ENCODE results near the gene PLEKHM1. TPM values are rescaled to one million over a fixed set of nuclear protein-coding genes. Genes with fewer than 3 reads are reported as not detected.
A peak's percentile ranks its signal among the peaks of the same experiment; 100 is the strongest.

PLEKHM1 gene
- total and polyA plus RNA-seq, 2 of the 13 experiments (the other 11 are each of a cell fraction or from before 2014, with no cell fraction given): 7.6 to 13.5 TPM

- Histone ChIP-seq H3K9me3 (ENCODE audit: low read length) (no peaks in the 10 kb centered on the region), H2AFZ (ENCODE audit: low read length) (no peak overlapping the region), H3K4me2 (ENCODE audit: low read depth, low read length) (peak overlapping the region; percentile 90), H3K27me3 (ENCODE audit: control insufficient read depth in 1 of 2, insufficient read depth in 2 of 2, low read length in 2 of 2) (peaks cover 2 to 24% of the 10 kb centered on the region in 2 experiments; a peak in 4 of 5 replicates), H3K4me1 (ENCODE audit: insufficient read depth, low read length) (peaks cover 59% of the 10 kb centered on the region), H3K27ac (ENCODE audit: extremely low read length, insufficient read depth, low read length) (peak overlapping the region; percentile 85), H3K36me3 (replicated peaks in 1 of 2; ENCODE audit: control insufficient read depth in 1 of 2, insufficient read depth in 2 of 2, low read length in 2 of 2) (no peaks in the 10 kb centered on the region; a peak in 1 of 5 replicates), H4K20me1 (ENCODE audit: insufficient read depth, low read length) (0 out of 2 replicates have a peak, but pooled peaks cover 4% of the 10 kb centered on the region), H3K79me2 (ENCODE audit: insufficient read depth, low read length) (peaks cover 27% of the 10 kb centered on the region), H3K4me3 (replicated peaks in 1 of 3; ENCODE audit: insufficient read depth in 1 of 3, low read depth in 2 of 3, low read length in 3 of 3) (peak overlapping the region; percentile 79 to 87 (median 83)), H3K9ac (ENCODE audit: insufficient read depth, low read depth, low read length) (peak overlapping the region; percentile 78)
- FAIRE-seq (peak; percentile 94), ATAC-seq (peak; percentile 89), DNase-seq (ENCODE audit: low spot score) (peak; percentile 99)
- intact Hi-C loops (cut with micrococcal nuclease; ENCODE audit: unreplicated experiment) (loop anchor here (1.0 to 5.0 kb wide), 3 partner anchors 18 to 373 kb away; partner anchors contain the start of gene DCAKD), in situ Hi-C loops (cut with HindIII; ENCODE audit: extremely low pct_ligation_motif_present, low pct_unique_long_range_greater_than_20kb) (no loop called here)
- CTCF ChIA-PET (ENCODE audit: low intra/inter-chr PET ratio, low total read pairs): interaction anchor here (1.2 to 1.4 kb wide), 3 partner anchors 19 to 32 kb away, joined by 3 to 27 read pairs (median 3); no protein-coding TSS in a partner anchor
- no TSS peak for BruUV-seq (replicated peaks)
- POLR2A ChIA-PET: interaction anchor here (0.5 to 5.8 kb wide), 26 partner anchors 8 to 364 kb away, joined by 3 to 79 read pairs (median 5); partner anchors contain the start of genes HEXIM1, HEXIM2, MAP3K14 and NMT1
- 0% methylated on average over 13 of the region's 18 CpGs for WGBS (ENCODE audit: low lambda C conversion rate)
- no peak for TF ChIP-seq PAX8 (CRISPR knock-in tag; IDR thresholded peaks at IDR 0.05; ENCODE audit: borderline replicate concordance)
- TF ChIP-seq KLF6 (CRISPR knock-in tag; IDR thresholded peaks at IDR 0.05): peak; percentile 33; the same call in 1 of the 2 replicates
- TF ChIP-seq RCOR2 (CRISPR knock-in tag; IDR thresholded peaks at IDR 0.05): peak; percentile 77
- no peak for TF ChIP-seq ZNF24 (IDR thresholded peaks at IDR 0.05)
- no peak for TF ChIP-seq ZNF30 (CRISPR knock-in tag; IDR thresholded peaks at IDR 0.05)
- TF ChIP-seq ZNF792 (CRISPR knock-in tag; IDR thresholded peaks at IDR 0.05): peak; percentile 70
- TF ChIP-seq ZBTB14 (CRISPR knock-in tag; IDR thresholded peaks at IDR 0.05): no peak
- no peak for TF ChIP-seq ZFYVE20 (CRISPR knock-in tag; IDR thresholded peaks at IDR 0.05; ENCODE audit: borderline replicate concordance, low read depth)
- TF ChIP-seq ZMAT3 (CRISPR knock-in tag; conservative IDR thresholded peaks at IDR 0.05): peak; percentile 68; the same call in 1 of the 2 replicates
- peak; percentile 43; the same call in 1 of the 2 replicates for TF ChIP-seq NCOA2 (CRISPR knock-in tag; IDR thresholded peaks at IDR 0.05)
- 0 out of 2 replicates have a peak, but pooled peaks have one; percentile 64 for TF ChIP-seq TARDBP (CRISPR knock-in tag; IDR thresholded peaks at IDR 0.05)
- TF ChIP-seq PRDM15 (CRISPR knock-in tag; IDR thresholded peaks at IDR 0.05): no peak
- TF ChIP-seq MYC (CRISPR knock-in tag; IDR thresholded peaks at IDR 0.05; ENCODE audit: borderline replicate concordance): peak; percentile 80; the same call in 1 of the 2 replicates
- peak; percentile 57 for TF ChIP-seq ZNF574 (CRISPR knock-in tag; IDR thresholded peaks at IDR 0.05)
Observed at GRCh38 chr17:45425125-45425983, 65.2 kb downstream of the PLEKHM1 start.
